Lower lobe of right lung (tissue), 2 donors: ENCODE results near the gene PC. TPM values are rescaled to one million over a fixed set of nuclear protein-coding genes. Genes with fewer than 3 reads are reported as not detected.
A peak's percentile ranks its signal among the peaks of the same experiment; 100 is the strongest.

Source experiments
- ATAC-seq, 2 donors: fragments of 200-7000 bp; cut with Tn5 transposase; one replicate each; pipeline ENCODE4 v1.9.1; 2020 to 2022; ENCODE audit warnings: mild to moderate bottlenecking in 2 of 2, moderate library complexity in 2 of 2
- DNase-seq: peaks from one replicate; pipeline ENCODE4 v3.0.0-alpha.2; 2020
- H3K27ac ChIP-seq: fragments of 200-600 bp; one replicate; pipeline ENCODE4 v1.8.0; 2022
- H3K27me3 ChIP-seq: fragments of 200-600 bp; one replicate; pipeline ENCODE4 v1.8.0; 2022; ENCODE audit warnings: low read depth
- H3K36me3 ChIP-seq: fragments of 200-600 bp; one replicate; pipeline ENCODE4 v1.8.0; 2022; ENCODE audit warnings: mild to moderate bottlenecking
- H3K4me1 ChIP-seq: fragments of 200-600 bp; one replicate; pipeline ENCODE4 v1.8.0; 2022
- H3K4me3 ChIP-seq: fragments of 200-600 bp; one replicate; pipeline ENCODE4 v1.8.0; 2022; ENCODE audit warnings: mild to moderate bottlenecking
- H3K9me3 ChIP-seq: fragments of 200-600 bp; one replicate; pipeline ENCODE4 v1.8.0; 2022
- CTCF ChIP-seq: fragments of 200-600 bp; IDR thresholded peaks from one replicate; pipeline ENCODE4 v1.8.0; 2022; ENCODE audit warnings: antibody characterized with exemption, mild to moderate bottlenecking
- intact Hi-C: fragments of 100-400 bp; cut with DNase I; formaldehyde crosslinking; loops from one replicate; pipeline ENCODE4 v1.11.0; 2022
- total RNA-seq: library from RNA; stranded (reverse); fragmentation: NEBNext Ultra II Directional; extraction: Animal tissue kit (Norgen Biotek cat#: 25700); gene quantifications from one replicate; pipeline ENCODE4 v1.2.1, GENCODE V29; 2021
- donor health status: DM: no; HTN: yes; CAD: no; lungs with severe emphysema.

The PC gene
- total RNA-seq, 1 donor from 2014 or later: 14.7 TPM

- ATAC-seq (no peak), DNase-seq (no peak)
- intact Hi-C loops: no loop called here
- Histone ChIP-seq H3K4me1 (peaks cover 28% of the 10 kb centered on the region), H3K27me3 (no peaks in the 10 kb centered on the region), H3K27ac (no peak overlapping the region), H3K9me3 (no peaks in the 10 kb centered on the region), H3K36me3 (peaks cover 42% of the 10 kb centered on the region), H3K4me3 (no peak overlapping the region)
- TF ChIP-seq CTCF: no peak
These were observed 112.3 kb downstream of the PC start for GRCh38 chr11:66845876-66846212.

GRCh38 chr11:66845143-66845875 lies 112.9 kb downstream of the PC start:
- intact Hi-C loops: no loop called here
- Histone ChIP-seq H3K27me3 (no peaks in the 10 kb centered on the region), H3K4me1 (peaks cover 34% of the 10 kb centered on the region), H3K9me3 (no peaks in the 10 kb centered on the region), H3K4me3 (no peak overlapping the region), H3K36me3 (peaks cover 44% of the 10 kb centered on the region), H3K27ac (no peak overlapping the region)
- DNase-seq (no peak), ATAC-seq (no peak)
- TF ChIP-seq CTCF: no peak

- Histone ChIP-seq H3K4me1 (peaks cover 38% of the 10 kb centered on the region), H3K27me3 (no peaks in the 10 kb centered on the region), H3K36me3 (peaks cover 51% of the 10 kb centered on the region), H3K4me3 (peak overlapping the region; percentile 98), H3K9me3 (no peaks in the 10 kb centered on the region), H3K27ac (no peak overlapping the region)
- DNase-seq (peak; percentile 47), ATAC-seq (no peak)
- intact Hi-C loops: no loop called here
- no peak for TF ChIP-seq CTCF
These were observed 113.6 kb downstream of the PC start for GRCh38 chr11:66844496-66845142.

- H3K27me3 ChIP-seq: no peaks in the 10 kb centered on the region
These were observed 114.2 kb downstream of the PC start for GRCh38 chr11:66843776-66844495.

More at GRCh38 chr11:66843776-66844495, 114.2 kb downstream of the PC start:
- H3K4me1 ChIP-seq: peaks cover 38% of the 10 kb centered on the region
- ATAC-seq (no peak), DNase-seq (no peak)
- H3K36me3 ChIP-seq: peaks cover 53% of the 10 kb centered on the region
- intact Hi-C loops: no loop called here
- H3K9me3 ChIP-seq: no peaks in the 10 kb centered on the region
- peak overlapping the region; percentile 100 for H3K27ac ChIP-seq
- peak overlapping the region; percentile 98 for H3K4me3 ChIP-seq
- TF ChIP-seq CTCF: no peak
